HG03520 (cell line): ENCODE measurements around the gene HELZ2.
"Not testable (repeated sequence)": the region's sequence is repeated elsewhere in the genome, so short reads cannot be mapped to it uniquely, and the experiment has no call there.

Source experiments
- ATAC-seq: cut with Tn5 transposase; IDR thresholded peaks from one replicate; pipeline ENCODE4 v1.9.1; 2021; ENCODE audit warnings: mild to moderate bottlenecking, moderate library complexity; ENCODE audit not compliant: unreplicated experiment

HELZ2 gene, protein sequence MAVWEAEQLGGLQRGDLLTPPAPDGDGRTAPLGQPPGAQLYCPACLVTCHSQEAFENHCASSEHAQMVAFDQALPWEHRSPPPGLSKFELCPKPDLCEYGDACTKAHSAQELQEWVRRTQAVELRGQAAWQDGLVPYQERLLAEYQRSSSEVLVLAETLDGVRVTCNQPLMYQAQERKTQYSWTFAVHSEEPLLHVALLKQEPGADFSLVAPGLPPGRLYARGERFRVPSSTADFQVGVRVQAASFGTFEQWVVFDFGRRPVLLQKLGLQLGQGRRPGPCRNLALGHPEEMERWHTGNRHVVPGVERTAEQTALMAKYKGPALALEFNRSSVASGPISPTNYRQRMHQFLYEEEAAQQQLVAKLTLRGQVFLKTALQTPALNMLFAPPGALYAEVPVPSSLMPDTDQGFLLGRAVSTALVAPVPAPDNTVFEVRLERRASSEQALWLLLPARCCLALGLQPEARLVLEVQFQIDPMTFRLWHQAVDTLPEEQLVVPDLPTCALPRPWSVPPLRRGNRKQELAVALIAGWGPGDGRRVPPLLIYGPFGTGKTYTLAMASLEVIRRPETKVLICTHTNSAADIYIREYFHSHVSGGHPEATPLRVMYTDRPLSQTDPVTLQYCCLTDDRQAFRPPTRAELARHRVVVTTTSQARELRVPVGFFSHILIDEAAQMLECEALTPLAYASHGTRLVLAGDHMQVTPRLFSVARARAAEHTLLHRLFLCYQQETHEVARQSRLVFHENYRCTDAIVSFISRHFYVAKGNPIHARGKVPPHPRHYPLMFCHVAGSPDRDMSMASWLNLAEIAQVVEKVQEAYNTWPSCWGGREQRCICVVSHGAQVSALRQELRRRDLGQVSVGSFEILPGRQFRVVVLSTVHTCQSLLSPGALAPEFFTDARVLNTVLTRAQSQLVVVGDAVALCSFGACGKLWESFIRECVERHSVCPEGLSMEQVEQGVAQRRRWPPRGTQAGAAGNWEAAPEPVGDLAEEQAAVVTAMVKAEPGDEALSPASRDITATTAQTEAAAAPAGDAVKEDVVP (N-terminal part only)

DNA sequence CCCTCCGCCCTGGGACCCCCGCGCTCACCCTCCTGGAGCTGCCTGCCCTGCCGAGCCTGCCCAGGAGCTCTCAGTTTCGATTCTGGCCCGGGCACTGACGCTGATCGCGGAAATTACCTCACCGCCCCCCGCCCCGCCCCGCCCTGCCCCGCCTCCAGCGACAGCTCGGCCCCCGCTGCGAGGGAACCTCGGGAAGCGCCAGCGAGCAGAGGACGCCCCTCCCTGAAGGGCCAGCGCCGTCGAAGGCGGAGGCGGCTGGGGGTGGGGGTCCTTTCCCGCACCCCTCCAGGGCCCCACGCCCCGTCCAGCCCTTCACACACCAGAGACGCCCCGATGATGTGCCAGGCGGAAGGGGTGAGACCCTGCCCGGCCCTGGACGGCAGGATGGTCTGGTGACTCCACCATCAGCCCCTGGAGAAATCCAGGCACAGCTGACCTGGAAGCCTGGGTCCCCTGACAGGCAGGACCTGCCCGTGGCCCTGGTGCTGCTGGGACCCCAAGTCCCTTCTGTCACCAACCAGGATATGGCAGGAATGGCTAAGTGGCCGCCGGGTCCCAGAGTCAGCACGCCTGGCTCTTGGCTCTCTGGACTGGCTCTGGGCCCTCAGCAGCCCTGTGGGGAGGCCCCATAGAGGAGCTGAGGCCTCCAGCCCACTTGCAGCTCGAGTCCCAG, at the start of gene HELZ2:
HELZ2 (minus strand) TSS at position 84 of the 673 bp plus-strand sequence. CDS start 1,854 bp downstream, outside the sequence.
- ATAC-seq, result no peak

GRCh38 chr20:63622732-63623131, 48.7 kb upstream of the HELZ2 start:
- ATAC-seq, result no peak

GRCh38 chr20:63622096-63622495, 48.1 kb upstream of the HELZ2 start:
- no peak for ATAC-seq

- ATAC-seq, result no peak
Measured at GRCh38 chr20:63620991-63621390, 47.0 kb upstream of the HELZ2 start.

- ATAC-seq, result no peak
Measured at GRCh38 chr20:63619505-63619904, 45.5 kb upstream of the HELZ2 start.

GRCh38 chr20:63619086-63619485, 45.0 kb upstream of the HELZ2 start:
- ATAC-seq, result no peak

GRCh38 chr20:63618291-63618980, 44.4 kb upstream of the HELZ2 start:
- no peak for ATAC-seq

DNA sequence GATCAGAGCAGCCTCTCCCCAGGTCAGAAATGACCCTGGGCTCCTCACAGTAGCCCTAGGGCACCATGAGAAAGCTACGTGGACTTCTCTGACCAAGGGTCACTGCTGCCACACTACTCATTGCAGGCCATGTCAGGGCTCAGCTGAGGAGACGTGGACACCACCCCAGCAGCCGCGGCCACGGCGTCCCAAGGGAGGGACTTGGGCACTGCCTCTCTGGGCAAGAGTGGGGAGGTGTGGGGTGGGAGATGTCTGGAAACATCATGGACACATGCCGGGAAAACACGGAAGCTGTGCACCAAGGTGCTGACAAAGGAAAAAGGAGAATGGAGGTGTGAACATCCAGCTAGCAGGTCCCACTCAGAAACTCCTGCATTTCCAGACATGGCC, 43.8 kb upstream of the HELZ2 start:
- no peak for ATAC-seq

- no peak for ATAC-seq
Measured at GRCh38 chr20:63617092-63617875, 43.2 kb upstream of the HELZ2 start.

- ATAC-seq, result not testable (repeated sequence)
Measured at GRCh38 chr20:63613863-63614594, 40.0 kb upstream of the HELZ2 start.

DNA sequence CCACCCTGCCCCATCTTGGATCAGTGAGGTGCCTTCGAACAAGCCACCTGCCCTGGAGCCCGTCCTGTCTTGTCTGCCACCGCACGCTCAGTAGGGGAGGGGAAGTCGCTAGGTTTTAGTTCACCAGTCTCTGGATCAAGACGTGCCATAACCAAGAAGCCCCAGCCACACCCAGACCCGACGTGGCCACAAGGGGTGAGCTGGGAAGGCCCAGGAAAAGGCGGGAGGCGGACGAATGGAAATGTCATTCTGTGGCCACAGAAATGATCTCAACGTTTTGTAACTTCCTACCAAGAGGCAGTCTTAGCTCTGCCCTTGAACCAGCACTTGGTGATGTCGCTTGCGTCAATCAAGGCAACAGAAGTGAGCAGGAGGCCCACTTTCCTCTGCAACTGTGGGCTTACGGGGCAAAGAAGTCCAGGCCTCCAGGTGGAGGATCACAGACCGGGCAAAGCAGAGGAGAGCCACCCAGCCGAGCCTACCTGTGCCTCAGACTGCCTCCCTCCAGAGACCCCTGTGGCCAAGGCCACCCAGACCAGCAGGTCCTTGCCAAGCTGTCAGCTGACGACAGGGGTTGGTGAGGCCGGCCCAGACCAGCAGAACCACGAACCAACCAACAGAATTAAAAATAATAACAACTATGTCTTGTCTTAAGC, 38.4 kb upstream of the HELZ2 start:
- no peak for ATAC-seq

DNA sequence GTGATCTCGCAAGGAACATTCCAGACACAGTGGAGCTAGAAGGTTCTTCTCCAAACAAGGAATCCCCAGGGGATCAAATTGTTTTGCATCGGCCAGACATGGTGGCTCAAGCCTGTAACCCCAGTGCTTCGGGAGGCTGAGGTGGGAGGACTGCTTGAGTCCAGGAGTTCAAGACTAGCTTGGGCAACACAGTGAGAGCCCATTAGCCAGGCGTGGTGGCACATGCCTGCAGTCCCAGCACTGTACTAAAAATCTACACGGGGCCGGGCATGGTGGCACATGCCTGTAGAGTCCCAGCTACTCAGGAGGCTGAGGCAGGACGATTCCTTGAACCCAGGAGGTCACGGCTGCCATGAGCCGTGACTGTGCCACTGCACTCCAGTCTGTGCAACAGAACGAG, 37.6 kb upstream of the HELZ2 start:
- ATAC-seq, result no peak

DNA sequence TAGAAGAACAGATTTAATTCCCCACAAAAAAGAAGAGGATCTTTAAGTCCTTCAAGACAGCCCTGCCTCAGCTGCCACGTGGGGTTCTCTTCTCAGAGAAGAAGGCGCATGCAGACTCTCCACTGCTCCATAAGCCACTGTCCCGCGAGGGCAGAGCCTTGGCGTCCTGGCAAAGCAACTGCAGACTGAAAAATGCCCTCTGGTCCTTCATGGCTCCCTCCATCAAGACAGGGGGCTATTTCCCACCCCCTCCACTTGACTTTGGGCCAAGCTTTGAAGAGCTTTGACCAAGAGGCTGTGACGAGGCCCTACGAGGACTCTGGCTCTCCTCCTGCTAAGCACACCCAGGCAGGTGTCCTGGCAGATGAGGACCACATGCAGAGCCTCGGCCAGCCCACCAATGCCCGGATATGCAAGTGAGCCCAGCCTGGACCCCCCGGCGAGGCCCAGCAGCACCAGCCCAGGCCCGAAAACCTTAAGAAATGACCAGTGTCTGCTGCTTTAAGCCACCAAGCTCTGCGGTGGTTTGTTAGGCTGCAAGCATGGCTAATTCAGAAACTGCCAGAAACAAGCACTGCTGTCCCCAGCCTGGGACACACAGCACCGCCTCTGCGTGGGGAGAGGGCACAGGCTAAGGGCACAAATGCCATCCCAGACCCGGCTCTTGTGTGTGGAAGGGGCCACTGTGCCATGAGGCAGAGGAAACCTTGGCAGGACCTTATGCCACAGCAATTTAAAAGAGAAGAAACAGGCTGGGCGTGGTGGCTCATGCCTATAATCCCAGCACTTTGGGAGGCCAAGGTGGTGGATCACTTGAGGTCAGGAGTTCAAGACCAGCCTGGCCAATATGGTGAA, 36.8 kb upstream of the HELZ2 start:
- ATAC-seq, result no peak

DNA sequence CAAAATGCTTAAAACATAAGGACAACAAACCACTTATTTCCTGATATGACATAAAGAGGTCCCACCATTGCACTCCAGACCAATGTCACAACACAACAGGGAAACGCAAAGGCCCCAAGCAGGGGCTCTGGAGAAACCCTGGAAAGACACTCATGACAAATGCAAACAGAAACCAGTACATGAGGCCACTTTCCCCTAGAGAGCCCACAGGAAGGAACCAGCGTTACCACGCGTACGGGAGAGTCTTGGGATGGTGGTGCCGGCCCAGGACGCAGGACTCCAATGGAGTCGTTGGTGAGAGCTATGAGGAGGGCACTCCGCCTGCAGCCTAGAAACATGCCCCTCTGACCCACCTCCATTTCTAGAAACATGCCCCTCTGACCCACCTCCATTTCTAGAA, 32.6 kb upstream of the HELZ2 start:
- ATAC-seq, result no peak

DNA sequence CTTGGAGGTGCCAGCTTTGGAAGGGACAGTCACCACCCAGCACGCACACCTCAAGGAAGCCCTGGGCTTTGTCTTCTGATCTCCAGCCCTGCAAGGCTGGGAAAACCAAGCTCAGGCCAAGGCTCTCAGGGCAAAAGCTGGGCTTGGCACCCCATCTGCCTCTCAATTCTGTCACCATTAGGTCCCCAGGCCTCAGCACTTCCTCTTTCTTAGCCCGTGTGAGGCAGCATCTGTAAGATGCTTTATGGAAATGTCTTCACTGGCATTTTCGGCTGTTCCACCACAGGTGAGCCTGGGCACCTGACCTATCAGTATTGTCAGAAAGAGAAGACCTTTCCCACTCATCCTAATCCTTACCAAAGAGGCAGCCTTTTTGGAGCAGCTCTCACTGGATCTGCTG, 28.3 kb upstream of the HELZ2 start:
- no peak for ATAC-seq

- not testable (repeated sequence) for ATAC-seq
Measured at GRCh38 chr20:63601679-63602078, 27.6 kb upstream of the HELZ2 start.

DNA sequence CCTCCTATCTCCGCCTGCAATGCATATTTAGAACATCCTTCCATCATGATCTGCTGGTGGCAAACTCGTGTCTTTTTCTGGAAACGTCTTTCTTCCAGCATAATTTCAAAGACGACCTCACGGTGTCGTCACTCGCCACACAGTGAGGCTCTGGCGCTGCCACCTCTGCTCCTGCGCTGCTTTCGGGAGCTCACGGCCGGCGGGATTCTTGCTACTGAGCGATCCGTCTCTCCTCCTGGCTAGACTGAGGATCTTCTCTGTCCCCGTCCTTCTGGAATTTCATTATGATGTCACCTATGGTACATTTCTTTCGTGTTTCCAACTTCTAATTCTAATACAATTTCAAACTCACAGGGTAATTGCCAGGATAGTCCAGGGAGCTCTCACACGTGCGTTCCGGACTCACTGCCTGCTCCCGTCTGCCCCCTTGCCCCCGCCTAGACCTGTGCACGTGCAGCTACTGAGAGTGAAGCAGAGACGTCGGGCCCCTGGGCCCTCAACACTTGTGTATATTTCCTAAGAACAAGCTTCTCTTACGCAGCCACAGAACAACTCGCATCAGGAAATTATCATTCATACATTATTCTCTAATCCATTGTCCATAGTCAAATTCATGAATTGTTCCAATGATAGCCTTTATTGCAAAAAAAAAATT, 25.5 kb upstream of the HELZ2 start:
- ATAC-seq, result no peak
